Measurements from ENCODE around the gene SCRG1.

SCRG1 gene

GRCh38 chr4:173398779-173399415, at the start of gene SCRG1:
Gene SCRG1 (minus strand): TSS chr4:173399116. CDS start chr4:173391414, 7,702 bp downstream.
- DNase-seq (ENCODE audit: low read depth, low spot score) = peak; percentile 6
- in situ Hi-C loops (cut with HindIII; ENCODE audit: low sequenced_read_pairs) = no loop called here
- no peak within 1 kb of the TSS for H3K4me3 ChIP-seq (ENCODE audit: low read depth, low read length)
- TF ChIP-seq CTCF (IDR thresholded peaks at IDR 0.05; ENCODE audit: low read depth, low read length) = no peak

- in situ Hi-C loops (cut with HindIII; ENCODE audit: low sequenced_read_pairs) = no loop called here
- no peak overlapping the region for H3K4me3 ChIP-seq (ENCODE audit: low read depth, low read length)
- TF ChIP-seq CTCF (IDR thresholded peaks at IDR 0.05; ENCODE audit: low read depth, low read length) = no peak
- DNase-seq (ENCODE audit: low read depth, low spot score) = no peak
Observed at GRCh38 chr4:173448103-173448502, 49.2 kb upstream of the SCRG1 start.

- no peak for TF ChIP-seq CTCF (IDR thresholded peaks at IDR 0.05; ENCODE audit: low read depth, low read length)
- in situ Hi-C loops (cut with HindIII; ENCODE audit: low sequenced_read_pairs) = no loop called here
- no peak for DNase-seq (ENCODE audit: low read depth, low spot score)
- no peak overlapping the region for H3K4me3 ChIP-seq (ENCODE audit: low read depth, low read length)
Observed at GRCh38 chr4:173446416-173446815, 47.5 kb upstream of the SCRG1 start.

GRCh38 chr4:173443121-173443520, 44.2 kb upstream of the SCRG1 start:
- in situ Hi-C loops (cut with HindIII; ENCODE audit: low sequenced_read_pairs) = no loop called here
- no peak overlapping the region for H3K4me3 ChIP-seq (ENCODE audit: low read depth, low read length)
- no peak for DNase-seq (ENCODE audit: low read depth, low spot score)
- TF ChIP-seq CTCF (IDR thresholded peaks at IDR 0.05; ENCODE audit: low read depth, low read length) = no peak

GRCh38 chr4:173442223-173442932, 43.5 kb upstream of the SCRG1 start:
- in situ Hi-C loops (cut with HindIII; ENCODE audit: low sequenced_read_pairs) = no loop called here
- TF ChIP-seq CTCF (IDR thresholded peaks at IDR 0.05; ENCODE audit: low read depth, low read length) = no peak
- no peak overlapping the region for H3K4me3 ChIP-seq (ENCODE audit: low read depth, low read length)
- DNase-seq (ENCODE audit: low read depth, low spot score) = no peak

- in situ Hi-C loops (cut with HindIII; ENCODE audit: low sequenced_read_pairs) = no loop called here
- no peak for DNase-seq (ENCODE audit: low read depth, low spot score)
- no peak for TF ChIP-seq CTCF (IDR thresholded peaks at IDR 0.05; ENCODE audit: low read depth, low read length)
- H3K4me3 ChIP-seq (ENCODE audit: low read depth, low read length) = no peak overlapping the region
Observed at GRCh38 chr4:173440888-173441287, 42.0 kb upstream of the SCRG1 start.
